Upper lobe of left lung (tissue), 6 donors: Measurements from ENCODE around the gene NKAIN2. TPM values are rescaled to one million over a fixed set of nuclear protein-coding genes. Genes with fewer than 3 reads are reported as not detected.
"Not testable (repeated sequence)": the region's sequence is repeated elsewhere in the genome, so short reads cannot be mapped to it uniquely, and the experiment has no call there.

Source experiments
- ATAC-seq, 2 donors: fragments of 200-7000 bp; cut with Tn5 transposase; one replicate each; pipeline ENCODE4 v1.9.1; 2022; ENCODE audit warnings: mild to moderate bottlenecking in 2 of 2, moderate library complexity in 2 of 2; ENCODE audit not compliant: low FRiP score in 2 of 2
- DNase-seq, 2 donors: peaks; one replicate each; pipeline ENCODE4 v3.0.0-alpha.2; 2019 to 2020
- H3K27ac ChIP-seq, 4 donors: fragments of 200-600 bp; sonication (generic); one replicate each; pipeline ENCODE4 v1.5.1; 2016 to 2019
- H3K27me3 ChIP-seq, 4 donors: fragments of 200-600 bp; sonication (generic); one replicate each; pipeline ENCODE4 v1.5.1; 2017 to 2019
- H3K36me3 ChIP-seq, 4 donors: fragments of 200-600 bp; sonication (generic); one replicate each; pipeline ENCODE4 v1.5.1; 2016 to 2019
- H3K4me1 ChIP-seq, 4 donors: fragments of 200-600 bp; sonication (generic); one replicate each; pipeline ENCODE4 v1.5.1; 2018 to 2019
- H3K4me3 ChIP-seq, 4 donors: fragments of 200-600 bp; sonication (generic); one replicate each; pipeline ENCODE4 v1.5.1; 2017 to 2019; ENCODE audit warnings: mild to moderate bottlenecking in 2 of 4, moderate library complexity in 1 of 4
- H3K9me3 ChIP-seq, 4 donors: fragments of 200-600 bp; sonication (generic); one replicate each; pipeline ENCODE4 v1.5.1; 2018 to 2019
- CTCF ChIP-seq, 6 experiments: fragments of 450-650 bp in 4 of 6; fragments of 200-600 bp in 2 of 6; sonication (generic) in 2 of 6; IDR thresholded peaks; one replicate each; pipeline ENCODE4 v1.5.1; 2016 to 2019; ENCODE audit warnings: antibody characterized with exemption in 6 of 6
- EP300 ChIP-seq, 4 donors: sonication (generic); formaldehyde crosslinking; IDR thresholded peaks; one replicate each; pipeline ENCODE4 v1.5.1; 2017; ENCODE audit warnings: antibody characterized with exemption in 4 of 4, control low read depth in 2 of 4
- POLR2A ChIP-seq, 4 donors: fragments of 450-650 bp; IDR thresholded peaks; one replicate each; pipeline ENCODE4 v1.5.1; 2016 to 2017; ENCODE audit warnings: antibody characterized with exemption in 4 of 4, mild to moderate bottlenecking in 2 of 4
- POLR2AphosphoS5 ChIP-seq, 2 donors: sonication (generic); formaldehyde crosslinking; IDR thresholded peaks; one replicate each; pipeline ENCODE4 v1.5.1; 2017; ENCODE audit warnings: antibody characterized with exemption in 2 of 2
- WGBS, 2 donors: methylation state at CpG; one replicate each; pipeline ENCODE4 v1.1.5; 2017 to 2018; 5-methylcytosine and 5-hydroxymethylcytosine counted together
- total RNA-seq, 6 donors: library from RNA; depleted of rRNA in 4 of 6; stranded (reverse); fragments of >200 nt in 4 of 6; gene quantifications; one replicate each; pipeline versions ENCODE4 v1.1.0 to v1.2.1, GENCODE V29; 2016 to 2021
- donor health status: DM: no; HTN: no; CAD: no; lungs with moderate emphysema.
- donor health status: DM: no; HTN: yes; CAD: no; lungs with severe emphysema.

The NKAIN2 gene
- total RNA-seq, 6 donors from 2014 or later, result 0.13 to 0.20 TPM; not detected in 4

GRCh38 chr6:123966618-123967017 lies 163.0 kb downstream of the NKAIN2 start:
- H3K4me1 ChIP-seq, result no peaks in the 10 kb centered on the region
- no peak for TF ChIP-seq POLR2AphosphoS5 (IDR thresholded peaks at IDR 0.05)
- TF ChIP-seq POLR2A (IDR thresholded peaks at IDR 0.05), result no peak
- TF ChIP-seq CTCF (IDR thresholded peaks at IDR 0.05), result no peak
- no peak for TF ChIP-seq EP300 (IDR thresholded peaks at IDR 0.05)
- H3K27ac ChIP-seq, result no peak overlapping the region
- H3K36me3 ChIP-seq, result no peaks in the 10 kb centered on the region
- H3K9me3 ChIP-seq, result no peaks in the 10 kb centered on the region
- DNase-seq (no peak), ATAC-seq (no peak)
- 39 to 54% methylated on average over 2 of the region's 2 CpGs for WGBS, 2 donors
- H3K4me3 ChIP-seq, result no peak overlapping the region
- H3K27me3 ChIP-seq, result no peaks in the 10 kb centered on the region

- H3K27me3 ChIP-seq, result no peaks in the 10 kb centered on the region
- no peak for TF ChIP-seq POLR2AphosphoS5 (IDR thresholded peaks at IDR 0.05)
- TF ChIP-seq CTCF (IDR thresholded peaks at IDR 0.05), result no peak
- TF ChIP-seq EP300 (IDR thresholded peaks at IDR 0.05), result no peak
- TF ChIP-seq POLR2A (IDR thresholded peaks at IDR 0.05), result no peak
- DNase-seq (peak in 1 of 2 donors; percentile 31), ATAC-seq (no peak)
- 52 to 63% methylated on average over 6 of the region's 6 CpGs for WGBS, 2 donors
- no peaks in the 10 kb centered on the region for H3K4me1 ChIP-seq
- H3K36me3 ChIP-seq, result no peaks in the 10 kb centered on the region
- no peak overlapping the region for H3K4me3 ChIP-seq
- no peak overlapping the region for H3K27ac ChIP-seq
- no peaks in the 10 kb centered on the region for H3K9me3 ChIP-seq
These were observed 164.2 kb downstream of the NKAIN2 start for GRCh38 chr6:123967905-123968304.

GRCh38 chr6:123972600-123973294 lies 169.1 kb downstream of the NKAIN2 start:
- H3K27ac ChIP-seq, result no peak overlapping the region
- H3K9me3 ChIP-seq, result no peaks in the 10 kb centered on the region
- TF ChIP-seq CTCF (IDR thresholded peaks at IDR 0.05) (no peak), POLR2A (IDR thresholded peaks at IDR 0.05) (no peak), EP300 (IDR thresholded peaks at IDR 0.05) (no peak), POLR2AphosphoS5 (IDR thresholded peaks at IDR 0.05) (no peak)
- H3K36me3 ChIP-seq, result no peaks in the 10 kb centered on the region
- no peaks in the 10 kb centered on the region for H3K27me3 ChIP-seq
- ATAC-seq (no peak), DNase-seq (no peak)
- no peak overlapping the region for H3K4me3 ChIP-seq
- no peaks in the 10 kb centered on the region for H3K4me1 ChIP-seq

GRCh38 chr6:123980311-123980710 lies 176.6 kb downstream of the NKAIN2 start:
- DNase-seq (no peak), ATAC-seq (no peak)
- H3K27me3 ChIP-seq, result no peaks in the 10 kb centered on the region
- TF ChIP-seq POLR2A (IDR thresholded peaks at IDR 0.05), result no peak
- TF ChIP-seq CTCF (IDR thresholded peaks at IDR 0.05), result no peak
- no peak for TF ChIP-seq POLR2AphosphoS5 (IDR thresholded peaks at IDR 0.05)
- TF ChIP-seq EP300 (IDR thresholded peaks at IDR 0.05), result no peak
- H3K27ac ChIP-seq, result no peak overlapping the region
- no peaks in the 10 kb centered on the region for H3K36me3 ChIP-seq
- 83 to 87% methylated on average over 2 of the region's 2 CpGs for WGBS, 2 donors
- no peaks in the 10 kb centered on the region for H3K4me1 ChIP-seq
- no peaks in the 10 kb centered on the region for H3K9me3 ChIP-seq
- H3K4me3 ChIP-seq, result no peak overlapping the region

DNA sequence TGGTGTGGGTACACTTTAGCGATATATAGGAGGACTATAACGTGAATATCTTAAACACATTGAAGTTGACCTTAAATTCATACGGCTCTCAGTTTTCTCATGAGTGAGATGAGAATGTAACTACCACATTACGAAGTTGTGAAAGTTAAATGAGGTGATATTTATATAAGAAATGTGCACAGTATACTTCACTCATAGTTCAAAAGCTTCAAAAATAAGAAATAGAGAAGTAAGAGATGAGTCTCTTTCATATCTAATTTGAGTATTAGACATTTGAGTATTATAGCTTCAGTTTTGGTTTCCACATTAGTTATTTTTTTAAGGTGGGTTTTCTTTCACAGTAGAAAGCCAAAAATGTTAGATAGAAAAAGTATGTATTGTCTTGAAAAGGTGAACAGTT lies 183.3 kb downstream of the NKAIN2 start:
- WGBS, 2 donors, result 89 to 91% methylated on average over 4 of the region's 4 CpGs
- no peak for DNase-seq
- no peak overlapping the region for H3K4me3 ChIP-seq
- H3K4me1 ChIP-seq, result no peaks in the 10 kb centered on the region
- H3K27me3 ChIP-seq, result no peaks in the 10 kb centered on the region
- H3K9me3 ChIP-seq, result no peaks in the 10 kb centered on the region
- ATAC-seq, result no peak
- no peak overlapping the region for H3K27ac ChIP-seq
- H3K36me3 ChIP-seq, result no peaks in the 10 kb centered on the region
- TF ChIP-seq CTCF (IDR thresholded peaks at IDR 0.05) (no peak), POLR2AphosphoS5 (IDR thresholded peaks at IDR 0.05) (no peak)

DNA sequence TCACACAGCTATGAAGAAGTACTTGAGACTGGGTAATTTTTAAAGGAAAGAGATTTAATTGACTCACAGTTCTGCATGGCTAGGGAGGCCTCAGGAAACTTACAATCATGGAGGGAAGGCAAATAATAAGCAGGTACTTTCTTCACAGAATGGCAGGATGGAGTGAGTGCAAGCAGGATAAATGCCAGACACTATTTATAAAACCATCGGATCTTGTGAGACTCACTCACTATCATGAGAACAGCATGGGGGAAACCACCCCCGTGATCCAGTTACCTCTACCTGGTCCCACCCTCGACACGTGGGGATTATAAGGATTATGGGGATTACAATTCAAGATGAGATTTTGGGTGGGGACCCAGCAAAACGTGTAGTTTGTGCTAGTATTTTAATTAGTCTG lies 186.3 kb downstream of the NKAIN2 start:
- not testable (repeated sequence) for ATAC-seq, H3K9me3 ChIP-seq
- WGBS, 2 donors, result 58 to 61% methylated on average over 5 of the region's 5 CpGs

More for the DNA sequence above, 186.3 kb downstream of the NKAIN2 start:
- H3K27me3 ChIP-seq, H3K4me1 ChIP-seq, H3K27ac ChIP-seq, H3K36me3 ChIP-seq, DNase-seq, H3K4me3 ChIP-seq: not testable (repeated sequence)
